Fibroblast of pulmonary artery (primary cell): Measurements from ENCODE around the gene LEF1.
"Not testable (repeated sequence)": the region's sequence is repeated elsewhere in the genome, so short reads cannot be mapped to it uniquely, and the experiment has no call there.

Experiments used
- DNase-seq: peaks from one replicate; pipeline ENCODE4 v3.0.0-alpha.2; 2010; ENCODE audit warnings: low read depth
- H3K4me3 ChIP-seq: replicated peaks from 2 replicates; pipeline ENCODE4 v1.5.1; 2011; ENCODE audit warnings: low read depth, mild to moderate bottlenecking, control low read depth, low read length, moderate library complexity
- TF ChIP-seq, protein P1 (sequence below): IDR thresholded peaks from 2 replicates; pipeline ENCODE4 v1.5.1; 2011; ENCODE audit warnings: mild to moderate bottlenecking, control low read depth, low read length, inconsistent platforms; ENCODE audit errors: missing control alignments

LEF1 gene

DNA sequence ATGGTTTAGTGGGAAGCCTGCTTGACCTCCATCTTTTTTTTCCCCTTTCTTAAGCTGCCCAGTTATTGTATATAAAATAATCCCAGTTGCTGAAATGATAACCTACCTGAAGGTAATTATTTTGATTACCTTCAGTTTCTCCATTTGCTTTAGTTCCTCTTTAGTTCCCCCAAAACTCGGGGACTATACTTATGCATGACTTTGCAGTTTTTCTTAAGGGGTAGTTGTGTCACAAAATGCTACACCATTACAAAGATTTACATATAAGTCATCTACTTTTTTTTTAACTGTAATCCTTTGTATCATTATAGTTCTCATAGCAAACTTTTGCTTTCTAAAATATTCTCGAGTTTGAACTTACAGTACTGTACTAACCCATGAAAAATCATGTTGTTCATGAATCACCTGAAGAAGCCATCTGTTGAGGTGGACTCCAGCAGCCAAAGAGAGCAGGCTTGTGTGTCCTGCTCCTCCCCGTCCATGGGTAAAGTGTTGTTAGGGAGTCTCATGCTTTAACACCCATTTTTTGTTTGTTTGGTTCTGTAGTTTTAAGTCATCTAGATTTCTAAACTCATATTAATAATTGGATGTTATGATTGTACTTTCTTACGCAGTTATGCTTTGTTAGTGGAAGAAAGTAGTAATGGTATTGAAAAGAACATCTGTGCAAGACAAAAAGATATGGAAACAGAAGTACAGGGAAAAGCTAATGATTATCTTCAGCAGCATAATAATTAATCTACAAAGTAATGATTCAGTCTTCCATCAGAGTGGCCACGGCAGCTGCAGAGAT, 144.5 kb downstream of the LEF1 start:
- TF ChIP-seq, protein P1, sequence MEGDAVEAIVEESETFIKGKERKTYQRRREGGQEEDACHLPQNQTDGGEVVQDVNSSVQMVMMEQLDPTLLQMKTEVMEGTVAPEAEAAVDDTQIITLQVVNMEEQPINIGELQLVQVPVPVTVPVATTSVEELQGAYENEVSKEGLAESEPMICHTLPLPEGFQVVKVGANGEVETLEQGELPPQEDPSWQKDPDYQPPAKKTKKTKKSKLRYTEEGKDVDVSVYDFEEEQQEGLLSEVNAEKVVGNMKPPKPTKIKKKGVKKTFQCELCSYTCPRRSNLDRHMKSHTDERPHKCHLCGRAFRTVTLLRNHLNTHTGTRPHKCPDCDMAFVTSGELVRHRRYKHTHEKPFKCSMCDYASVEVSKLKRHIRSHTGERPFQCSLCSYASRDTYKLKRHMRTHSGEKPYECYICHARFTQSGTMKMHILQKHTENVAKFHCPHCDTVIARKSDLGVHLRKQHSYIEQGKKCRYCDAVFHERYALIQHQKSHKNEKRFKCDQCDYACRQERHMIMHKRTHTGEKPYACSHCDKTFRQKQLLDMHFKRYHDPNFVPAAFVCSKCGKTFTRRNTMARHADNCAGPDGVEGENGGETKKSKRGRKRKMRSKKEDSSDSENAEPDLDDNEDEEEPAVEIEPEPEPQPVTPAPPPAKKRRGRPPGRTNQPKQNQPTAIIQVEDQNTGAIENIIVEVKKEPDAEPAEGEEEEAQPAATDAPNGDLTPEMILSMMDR: no peak
- DNase-seq: no peak
- H3K4me3 ChIP-seq: no peak overlapping the region

- no peak for DNase-seq
- H3K4me3 ChIP-seq: no peak overlapping the region
- TF ChIP-seq, protein P1: no peak
Observed at GRCh38 chr4:108018884-108019187, 149.9 kb downstream of the LEF1 start.

DNA sequence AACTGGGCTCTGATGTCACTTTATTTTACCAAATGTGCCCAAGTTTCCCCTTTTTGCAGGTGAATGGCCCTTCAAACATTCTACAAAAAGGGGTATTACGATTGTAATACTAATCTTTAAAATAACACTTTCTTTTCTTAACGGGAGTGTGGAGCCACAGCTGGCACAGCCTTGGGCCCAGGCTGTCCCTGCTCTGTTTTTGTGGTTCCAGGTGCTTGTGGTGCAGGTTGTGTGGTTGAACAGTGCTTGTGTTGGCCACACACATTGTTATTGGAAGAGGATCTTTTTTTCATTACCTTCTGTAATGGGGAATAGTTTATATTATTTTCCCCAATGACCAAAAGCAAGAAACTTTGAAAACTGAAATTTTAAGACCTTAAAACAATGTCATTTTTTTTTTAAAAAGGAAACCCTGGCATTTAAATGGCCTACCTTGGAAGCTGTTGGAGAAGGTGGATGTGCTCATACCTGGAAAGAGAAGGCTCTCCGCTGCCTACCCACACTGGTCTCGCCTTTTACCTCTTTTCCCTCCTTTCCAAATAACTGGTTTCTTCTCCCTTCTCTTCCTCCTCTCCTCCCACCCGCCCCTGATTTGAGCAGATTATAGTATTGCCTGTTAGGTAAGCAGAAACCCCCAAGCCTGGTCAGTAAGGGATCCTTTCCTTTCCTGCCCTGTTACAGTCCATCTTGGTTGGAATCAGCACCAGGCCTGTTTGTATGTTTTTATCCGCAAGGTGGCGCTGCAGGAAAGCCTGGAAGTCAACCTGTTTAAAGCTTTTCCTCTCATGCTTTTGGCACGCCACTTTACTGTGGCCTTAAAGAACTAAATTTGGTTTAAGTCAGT, 150.5 kb downstream of the LEF1 start:
- DNase-seq: peak; percentile 87
- TF ChIP-seq, protein P1: peak; percentile 89
- H3K4me3 ChIP-seq: no peak overlapping the region

GRCh38 chr4:108013955-108014354, 154.8 kb downstream of the LEF1 start:
- no peak overlapping the region for H3K4me3 ChIP-seq
- DNase-seq: no peak
- TF ChIP-seq, protein P1: no peak

DNA sequence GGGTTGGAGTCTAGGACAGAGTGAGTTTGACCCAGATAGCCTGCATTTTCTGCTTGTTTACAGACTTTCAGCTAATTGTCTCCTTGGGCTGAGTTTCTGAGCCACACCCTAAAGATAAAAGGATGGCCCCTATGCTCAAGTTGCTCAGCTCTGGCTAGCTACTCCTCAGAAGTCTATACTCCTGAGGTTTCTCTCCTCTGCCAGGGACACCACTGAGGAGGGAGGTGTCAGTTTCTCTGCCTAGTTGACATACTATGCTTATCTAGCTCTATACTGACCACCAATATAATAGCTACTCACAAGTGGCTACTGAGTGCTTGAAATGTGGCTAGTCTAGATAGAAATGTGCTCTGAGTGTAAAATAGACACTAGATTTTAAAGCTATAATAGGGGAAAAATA, 155.4 kb downstream of the LEF1 start:
- TF ChIP-seq, protein P1: no peak
- H3K4me3 ChIP-seq: no peak overlapping the region
- DNase-seq: no peak

- DNase-seq, H3K4me3 ChIP-seq: not testable (repeated sequence)
Observed at GRCh38 chr4:108012382-108012781, 156.3 kb downstream of the LEF1 start.

- DNase-seq: peak; percentile 55
- H3K4me3 ChIP-seq: no peak overlapping the region
- TF ChIP-seq, protein P1: no peak
Observed at GRCh38 chr4:108010167-108010566, 158.6 kb downstream of the LEF1 start.
